ENCODE measurements around the gene SLC52A3. TPM values are rescaled to one million over a fixed set of nuclear protein-coding genes. Genes with fewer than 3 reads are reported as not detected.

Gene SLC52A3
- polyA plus RNA-seq, 1 donor (not counting 4 experiments of a cell fraction or from before 2014, with no cell fraction given), result 0.84 TPM

- DNase-seq (ENCODE audit: low read depth, low spot score), result no peak
- Histone ChIP-seq H3K9me3 (ENCODE audit: control insufficient read depth, low read depth, low read length) (no peaks in the 10 kb centered on the region), H3K4me3 (ENCODE audit: control insufficient read depth in 2 of 3, extremely low read depth in 1 of 3, insufficient read depth in 2 of 3, low read depth in 1 of 3, low read length in 3 of 3) (no peak overlapping the region), H3K9ac (ENCODE audit: control insufficient read depth, extremely low read depth, insufficient read depth, low read length) (no peak overlapping the region), H3K27ac (ENCODE audit: control insufficient read depth, insufficient read depth, low read length) (no peak overlapping the region), H2AFZ (ENCODE audit: control insufficient read depth, low read length) (peak overlapping the region; percentile 56), H3K4me2 (ENCODE audit: control insufficient read depth, extremely low read depth, insufficient read depth, low read depth, low read length) (no peak overlapping the region), H3K36me3 (ENCODE audit: control insufficient read depth in 2 of 2, extremely low read depth in 1 of 2, insufficient read depth in 2 of 2, low read length in 2 of 2) (no peaks in the 10 kb centered on the region), H3K9me1 (ENCODE audit: control insufficient read depth, extremely low read depth, insufficient read depth, low read length) (no peaks in the 10 kb centered on the region), H3K79me2 (ENCODE audit: control insufficient read depth, insufficient read depth, low read length) (no peaks in the 10 kb centered on the region), H3K4me1 (ENCODE audit: control insufficient read depth, extremely low read depth, insufficient read depth, low read length) (no peaks in the 10 kb centered on the region), H4K20me1 (ENCODE audit: control insufficient read depth, extremely low read depth, insufficient read depth, low read length) (no peaks in the 10 kb centered on the region), H3K27me3 (ENCODE audit: control insufficient read depth, extremely low read depth, insufficient read depth, low read length) (no peaks in the 10 kb centered on the region)
- TF ChIP-seq CTCF (optimal IDR thresholded peaks at IDR 0.05 in 1 of 3, IDR thresholded peaks at IDR 0.05 in 1 of 3, conservative IDR thresholded peaks at IDR 0.05 in 1 of 3; ENCODE audit: extremely low read depth in 1 of 3, insufficient read depth in 2 of 3, low read length in 3 of 3) (no peak), EZH2 (IDR thresholded peaks at IDR 0.05; ENCODE audit: low read length) (no peak)
- dilution Hi-C loops (cut with MboI; ENCODE audit: extremely low pct_ligation_motif_present, low sequenced_read_pairs), result no loop called here
- no peak for FAIRE-seq
Measured at GRCh38 chr20:775679-776135, 7.4 kb upstream of the SLC52A3 start.

GRCh38 chr20:774660-775057, 6.4 kb upstream of the SLC52A3 start:
- Histone ChIP-seq H2AFZ (ENCODE audit: control insufficient read depth, low read length) (no peak overlapping the region), H3K9me1 (ENCODE audit: control insufficient read depth, extremely low read depth, insufficient read depth, low read length) (no peaks in the 10 kb centered on the region), H3K27me3 (ENCODE audit: control insufficient read depth, extremely low read depth, insufficient read depth, low read length) (no peaks in the 10 kb centered on the region), H3K4me3 (ENCODE audit: control insufficient read depth in 2 of 3, extremely low read depth in 1 of 3, insufficient read depth in 2 of 3, low read depth in 1 of 3, low read length in 3 of 3) (no peak overlapping the region), H3K27ac (ENCODE audit: control insufficient read depth, insufficient read depth, low read length) (no peak overlapping the region), H3K36me3 (ENCODE audit: control insufficient read depth in 2 of 2, extremely low read depth in 1 of 2, insufficient read depth in 2 of 2, low read length in 2 of 2) (no peaks in the 10 kb centered on the region), H3K79me2 (ENCODE audit: control insufficient read depth, insufficient read depth, low read length) (no peaks in the 10 kb centered on the region), H3K4me1 (ENCODE audit: control insufficient read depth, extremely low read depth, insufficient read depth, low read length) (no peaks in the 10 kb centered on the region), H3K4me2 (ENCODE audit: control insufficient read depth, extremely low read depth, insufficient read depth, low read depth, low read length) (no peak overlapping the region), H4K20me1 (ENCODE audit: control insufficient read depth, extremely low read depth, insufficient read depth, low read length) (no peaks in the 10 kb centered on the region), H3K9ac (ENCODE audit: control insufficient read depth, extremely low read depth, insufficient read depth, low read length) (no peak overlapping the region), H3K9me3 (ENCODE audit: control insufficient read depth, low read depth, low read length) (no peaks in the 10 kb centered on the region)
- dilution Hi-C loops (cut with MboI; ENCODE audit: extremely low pct_ligation_motif_present, low sequenced_read_pairs), result no loop called here
- no peak for FAIRE-seq
- TF ChIP-seq EZH2 (IDR thresholded peaks at IDR 0.05; ENCODE audit: low read length), result no peak
- no peak for TF ChIP-seq CTCF (optimal IDR thresholded peaks at IDR 0.05 in 1 of 3, IDR thresholded peaks at IDR 0.05 in 1 of 3, conservative IDR thresholded peaks at IDR 0.05 in 1 of 3; ENCODE audit: extremely low read depth in 1 of 3, insufficient read depth in 2 of 3, low read length in 3 of 3)
- DNase-seq (ENCODE audit: low read depth, low spot score), result no peak
